ENCODE results near the gene OR51F2. TPM values are rescaled to one million over a fixed set of nuclear protein-coding genes. Genes with fewer than 3 reads are reported as not detected.
A peak's percentile ranks its signal among the peaks of the same experiment; 100 is the strongest.

Gene OR51F2
- total and polyA plus RNA-seq, 2 of the 13 experiments (the other 11 are each of a cell fraction or from before 2014, with no cell fraction given): not detected

GRCh38 chr11:4830909-4831308 is 9.8 kb downstream of the OR51F2 start (continued):
- no peak for TF ChIP-seq MED13 (CRISPR knock-in tag; IDR thresholded peaks at IDR 0.05)

GRCh38 chr11:4839851-4840549 is 18.9 kb downstream of the OR51F2 start:
- Histone ChIP-seq H4K20me1 (ENCODE audit: insufficient read depth, low read length) (no peaks in the 10 kb centered on the region), H3K36me3 (replicated peaks in 1 of 2; ENCODE audit: control insufficient read depth in 1 of 2, insufficient read depth in 2 of 2, low read length in 2 of 2) (no peaks in the 10 kb centered on the region), H3K9ac (ENCODE audit: insufficient read depth, low read depth, low read length) (no peak overlapping the region), H3K27ac (ENCODE audit: extremely low read length, insufficient read depth, low read length) (no peak overlapping the region), H3K79me2 (ENCODE audit: insufficient read depth, low read length) (no peaks in the 10 kb centered on the region), H3K27me3 (ENCODE audit: control insufficient read depth in 1 of 2, insufficient read depth in 2 of 2, low read length in 2 of 2) (no peaks in the 10 kb centered on the region; a peak in 1 of 5 replicates), H3K4me2 (ENCODE audit: low read depth, low read length) (no peak overlapping the region), H2AFZ (ENCODE audit: low read length) (no peak overlapping the region), H3K4me1 (ENCODE audit: insufficient read depth, low read length) (no peaks in the 10 kb centered on the region), H3K4me3 (replicated peaks in 1 of 3; ENCODE audit: insufficient read depth in 1 of 3, low read depth in 2 of 3, low read length in 3 of 3) (no peak overlapping the region), H3K9me3 (ENCODE audit: low read length) (no peaks in the 10 kb centered on the region)
- BruUV-seq (replicated peaks): no TSS peak
- FAIRE-seq (no peak), DNase-seq (ENCODE audit: low spot score) (no peak), ATAC-seq (no peak)
- intact Hi-C loops (cut with micrococcal nuclease; ENCODE audit: unreplicated experiment) (no loop called here), in situ Hi-C loops (cut with HindIII; ENCODE audit: extremely low pct_ligation_motif_present, low pct_unique_long_range_greater_than_20kb) (loop anchor here (25.0 kb wide), 1 partner anchor 103 kb away; no protein-coding TSS in a partner anchor)
- ChIA-PET CTCF (ENCODE audit: low intra/inter-chr PET ratio, low total read pairs) (no interaction called here), POLR2A (no interaction called here)
- WGBS (ENCODE audit: low lambda C conversion rate): 0% methylated on average over 1 of the region's 2 CpGs
- no peak for TF ChIP-seq SCMH1 (CRISPR knock-in tag; IDR thresholded peaks at IDR 0.05; ENCODE audit: borderline replicate concordance)
- no peak for TF ChIP-seq ARNT (IDR thresholded peaks at IDR 0.05)
- TF ChIP-seq TBX2 (CRISPR knock-in tag; IDR thresholded peaks at IDR 0.05; ENCODE audit: borderline replicate concordance): no peak

GRCh38 chr11:4848908-4849532 is 27.9 kb downstream of the OR51F2 start, which contains the start of gene OR51S1:
Gene OR51S1, minus strand, starts transcription at chr11:4849208. Its CDS starts 0 bp downstream, at chr11:4849208.
- H3K4me1 ChIP-seq (ENCODE audit: insufficient read depth, low read length): no peaks in the 10 kb centered on the region
- intact Hi-C loops (cut with micrococcal nuclease; ENCODE audit: unreplicated experiment) (no loop called here), in situ Hi-C loops (cut with HindIII; ENCODE audit: extremely low pct_ligation_motif_present, low pct_unique_long_range_greater_than_20kb) (loop anchor here (25.0 kb wide), 1 partner anchor 112 kb away; no protein-coding TSS in a partner anchor)
- FAIRE-seq (no peak), DNase-seq (ENCODE audit: low spot score) (no peak), ATAC-seq (peak; percentile 54; the same call in 2 of the 3 replicates)
- no TSS peak for BruUV-seq (replicated peaks)
- no peaks in the 10 kb centered on the region for H3K36me3 ChIP-seq (replicated peaks in 1 of 2; ENCODE audit: control insufficient read depth in 1 of 2, insufficient read depth in 2 of 2, low read length in 2 of 2)
- no peak within 1 kb of the TSS for H3K4me2 ChIP-seq (ENCODE audit: low read depth, low read length)
- H3K9ac ChIP-seq (ENCODE audit: insufficient read depth, low read depth, low read length): no peak within 1 kb of the TSS
- H4K20me1 ChIP-seq (ENCODE audit: insufficient read depth, low read length): no peaks in the 10 kb centered on the region
- ChIA-PET POLR2A (no interaction called here), CTCF (ENCODE audit: low intra/inter-chr PET ratio, low total read pairs) (no interaction called here)
- H3K4me3 ChIP-seq (replicated peaks in 1 of 3; ENCODE audit: insufficient read depth in 1 of 3, low read depth in 2 of 3, low read length in 3 of 3): no peak within 1 kb of the TSS
- no peak within 1 kb of the TSS for H3K27ac ChIP-seq (ENCODE audit: extremely low read length, insufficient read depth, low read length)
- H3K27me3 ChIP-seq (ENCODE audit: control insufficient read depth in 1 of 2, insufficient read depth in 2 of 2, low read length in 2 of 2): no peaks in the 10 kb centered on the region
- 5% methylated on average over 9 of the region's 9 CpGs for WGBS (ENCODE audit: low lambda C conversion rate)
- no peaks in the 10 kb centered on the region for H3K79me2 ChIP-seq (ENCODE audit: insufficient read depth, low read length)
- H2AFZ ChIP-seq (ENCODE audit: low read length): no peak within 1 kb of the TSS
- H3K9me3 ChIP-seq (ENCODE audit: low read length): no peaks in the 10 kb centered on the region
- TF ChIP-seq ZNF430 (CRISPR knock-in tag; IDR thresholded peaks at IDR 0.05) (no peak), ZNF160 (CRISPR knock-in tag; IDR thresholded peaks at IDR 0.05) (no peak), RFX3 (CRISPR knock-in tag; IDR thresholded peaks at IDR 0.05) (no peak), ZBTB20 (CRISPR knock-in tag; IDR thresholded peaks at IDR 0.05; ENCODE audit: borderline replicate concordance, low read depth) (no peak)

All from HepG2 (cell line).